Gastrocnemius medialis (tissue), 4 donors: ENCODE measurements around the gene HOMER2. TPM values are rescaled to one million over a fixed set of nuclear protein-coding genes. Genes with fewer than 3 reads are reported as not detected.

Experiments
- ATAC-seq, 2 donors: fragments of 150-250 bp; one replicate each; pipeline ENCODE4 v1.9.1; 2016
- DNase-seq, 2 donors: peaks; one replicate each; pipeline ENCODE4 v3.0.0-alpha.2; 2019
- H3K27ac ChIP-seq, 4 donors: fragments of 200-600 bp; sonication (generic); 1 replicate in 1 of 4; 2 replicates in 3 of 4; pipeline ENCODE4 v1.5.1; 2016 to 2018; ENCODE audit warnings: mild to moderate bottlenecking in 2 of 4, moderate library complexity in 1 of 4
- H3K27me3 ChIP-seq, 3 donors: fragments of 200-600 bp; sonication (generic) in 2 of 3; 1 replicate in 1 of 3; 2 replicates in 2 of 3; pipeline versions ENCODE4 v1.5.1 to v1.6.0; 2016 to 2019; ENCODE audit warnings: mild to moderate bottlenecking in 1 of 3, moderate library complexity in 1 of 3
- H3K36me3 ChIP-seq, 2 donors: fragments of 200-600 bp; sonication (generic) in 1 of 2; one replicate each; pipeline ENCODE4 v1.5.1; 2017 to 2018
- H3K4me1 ChIP-seq, 2 donors: fragments of 200-600 bp; sonication (generic) in 1 of 2; one replicate each; pipeline ENCODE4 v1.5.1; 2016 to 2017; ENCODE audit warnings: mild to moderate bottlenecking in 2 of 2
- H3K4me3 ChIP-seq, 4 donors: fragments of 200-600 bp; sonication (generic) in 3 of 4; 1 replicate in 1 of 4; 2 replicates in 3 of 4; pipeline ENCODE4 v1.5.1; 2016 to 2019; ENCODE audit warnings: mild to moderate bottlenecking in 2 of 4
- H3K9me3 ChIP-seq, 3 donors: fragments of 200-600 bp; sonication (generic) in 2 of 3; 1 replicate in 1 of 3; 2 replicates in 2 of 3; pipeline ENCODE4 v1.5.1; 2016 to 2019
- CTCF ChIP-seq, 5 experiments: fragments of 450-650 bp in 3 of 5; fragments of 200-600 bp in 2 of 5; sonication (generic) in 2 of 5; IDR thresholded peaks in 4 of 5; conservative IDR thresholded peaks in 1 of 5; 1 replicate in 4 of 5; 2 replicates in 1 of 5; pipeline ENCODE4 v1.5.1; 2016 to 2019; ENCODE audit warnings: antibody characterized with exemption in 5 of 5, mild to moderate bottlenecking in 3 of 5, moderate library complexity in 3 of 5
- POLR2A ChIP-seq, 2 donors: fragments of 450-650 bp; IDR thresholded peaks; one replicate each; pipeline ENCODE4 v1.6.1; 2017; ENCODE audit warnings: antibody characterized with exemption in 2 of 2, mild to moderate bottlenecking in 2 of 2, moderate library complexity in 2 of 2
- in situ Hi-C, 4 donors: fragments of 200-750 bp; cut with MboI; loops; one replicate each; pipeline versions ENCODE4 v1.15.0 to v1.8.0; 2017; ENCODE audit warnings: low sequenced_read_pairs in 4 of 4
- intact Hi-C: fragments of 100-400 bp; cut with DNase I; formaldehyde crosslinking; loops from one replicate; pipeline ENCODE4 v1.15.1; 2023; ENCODE audit warnings: low total_unique reads
- total RNA-seq, 4 donors: library from RNA; depleted of rRNA; stranded (reverse); fragments of >200 nt; gene quantifications; one replicate each; pipeline versions ENCODE4 v1.1.0 to v1.2.3, GENCODE V29; 2016

The HOMER2 gene
- total RNA-seq, 4 donors from 2014 or later, result 51.6 to 132 (median 94.5) TPM

- Histone ChIP-seq H3K4me3 (peak overlapping the region in 1 of 4 donors; percentile 13), H3K4me1 (peaks cover 12% of the 10 kb centered on the region in 2 donors), H3K36me3 (peaks cover 0 to 12% of the 10 kb centered on the region in 2 donors), H3K27ac (peak overlapping the region; percentile 51 to 76 (median 62)), H3K27me3 (no peaks in the 10 kb centered on the region), H3K9me3 (no peaks in the 10 kb centered on the region)
- no peak for TF ChIP-seq POLR2A (IDR thresholded peaks at IDR 0.05)
- TF ChIP-seq CTCF (IDR thresholded peaks at IDR 0.05 in 4 of 5, conservative IDR thresholded peaks at IDR 0.05 in 1 of 5), result peak; percentile 68 to 83 (median 79)
- ATAC-seq (peak; percentile 95 to 96), DNase-seq (peak; percentile 84 to 91)
- intact Hi-C loops, result loop anchor here (1.0 to 5.0 kb wide), 3 partner anchors 136 to 257 kb away; partner anchors contain the start of genes RAMAC and TM6SF1
- in situ Hi-C loops, result loop anchor here (5.0 to 10.0 kb wide), 2 partner anchors 152 to 155 kb away; no protein-coding TSS in a partner anchor
Measured at GRCh38 chr15:82849556-82850512, 102.7 kb downstream of the HOMER2 start.

DNA sequence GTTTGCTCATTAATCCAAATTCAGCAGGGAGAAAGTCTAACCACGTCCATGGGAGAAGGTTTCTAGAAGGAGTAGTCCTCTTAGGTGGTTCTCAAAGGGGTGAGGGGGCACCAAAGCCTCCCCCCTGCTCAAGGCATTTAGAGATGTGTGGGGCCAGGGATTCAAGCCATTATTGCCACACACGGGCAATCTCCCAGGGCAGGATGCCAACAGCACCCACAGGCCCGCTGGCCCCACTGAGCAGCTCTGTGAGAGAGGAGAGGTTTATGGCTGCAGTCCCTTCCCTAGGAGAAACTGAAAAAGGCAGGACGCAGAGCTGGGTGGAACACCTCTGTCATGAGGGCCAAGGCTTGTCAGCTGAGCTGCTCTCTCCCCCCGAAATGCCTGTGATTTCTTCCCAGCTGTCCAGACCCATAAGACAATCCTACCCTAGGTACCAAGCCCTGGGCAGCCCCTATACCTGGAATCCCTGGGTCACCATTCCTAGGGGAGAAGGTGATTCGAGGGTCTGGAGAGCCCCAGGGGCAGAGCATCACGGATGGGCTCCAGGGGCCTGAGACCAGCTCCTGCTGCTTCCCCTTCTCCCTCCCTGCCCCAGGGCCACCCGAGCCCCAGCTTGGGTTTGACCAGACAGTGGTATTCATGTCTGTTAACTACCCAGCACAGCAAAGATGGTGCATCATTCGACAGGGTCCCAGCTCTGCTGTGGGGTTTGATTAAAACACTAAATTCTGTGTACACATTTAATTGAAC lies 104.1 kb downstream of the HOMER2 start:
- intact Hi-C loops, result loop anchor here (5.0 kb wide), 1 partner anchor 259 kb away; the partner anchor contains the start of gene TM6SF1
- H3K4me3 ChIP-seq, result no peak overlapping the region
- H3K36me3 ChIP-seq, result peaks cover 0 to 12% of the 10 kb centered on the region in 2 donors
- TF ChIP-seq POLR2A (IDR thresholded peaks at IDR 0.05) (no peak), CTCF (IDR thresholded peaks at IDR 0.05 in 4 of 5, conservative IDR thresholded peaks at IDR 0.05 in 1 of 5) (no peak)
- no peaks in the 10 kb centered on the region for H3K9me3 ChIP-seq
- H3K27me3 ChIP-seq, result no peaks in the 10 kb centered on the region
- no peak for ATAC-seq
- peak overlapping the region in 3 of 4 donors; percentile 54 to 76 (median 70) for H3K27ac ChIP-seq
- H3K4me1 ChIP-seq, result peaks cover 12% of the 10 kb centered on the region in 2 donors
- in situ Hi-C loops, result no loop called here
- DNase-seq, result no peak

DNA sequence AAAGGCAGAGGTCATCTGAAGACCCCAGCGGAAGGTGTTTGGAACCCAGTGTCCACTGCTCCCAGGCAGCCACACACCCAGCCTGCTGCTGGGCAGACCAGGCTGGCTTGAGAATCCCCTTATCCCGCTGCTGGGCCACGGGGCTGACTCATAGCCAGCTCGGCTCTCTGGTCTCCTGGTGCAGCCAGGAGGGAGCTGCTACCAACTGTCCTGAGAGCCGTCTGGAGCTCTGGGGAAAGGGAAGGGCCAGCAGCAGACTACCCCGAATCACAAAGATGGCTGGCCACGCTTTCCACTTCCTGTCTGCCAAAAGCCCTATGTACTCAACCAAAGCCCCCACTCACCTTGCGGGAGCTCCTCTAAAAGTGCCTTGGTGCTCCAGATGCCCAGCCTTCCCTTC lies 104.8 kb downstream of the HOMER2 start:
- no peak for ATAC-seq
- peak overlapping the region in 2 of 4 donors; percentile 18 to 54 for H3K27ac ChIP-seq
- H3K36me3 ChIP-seq, result peaks cover 0 to 9% of the 10 kb centered on the region in 2 donors
- intact Hi-C loops, result loop anchor here (5.0 kb wide), 1 partner anchor 260 kb away; the partner anchor contains the start of gene TM6SF1
- in situ Hi-C loops, result no loop called here
- DNase-seq, result no peak
- H3K27me3 ChIP-seq, result no peaks in the 10 kb centered on the region
- no peak overlapping the region for H3K4me3 ChIP-seq
- TF ChIP-seq POLR2A (IDR thresholded peaks at IDR 0.05), result no peak
- TF ChIP-seq CTCF (IDR thresholded peaks at IDR 0.05 in 4 of 5, conservative IDR thresholded peaks at IDR 0.05 in 1 of 5), result no peak
- peaks cover 12% of the 10 kb centered on the region in 2 donors for H3K4me1 ChIP-seq
- no peaks in the 10 kb centered on the region for H3K9me3 ChIP-seq

GRCh38 chr15:82846621-82847020 lies 105.9 kb downstream of the HOMER2 start:
- Histone ChIP-seq H3K27ac (peak overlapping the region in 1 of 4 donors; percentile 18), H3K9me3 (no peaks in the 10 kb centered on the region), H3K4me1 (peaks cover 12% of the 10 kb centered on the region in 2 donors), H3K36me3 (peaks cover 0 to 5% of the 10 kb centered on the region in 2 donors), H3K4me3 (no peak overlapping the region), H3K27me3 (no peaks in the 10 kb centered on the region)
- intact Hi-C loops (loop anchor here (5.0 kb wide), 1 partner anchor 261 kb away; the partner anchor contains the start of gene TM6SF1), in situ Hi-C loops (no loop called here)
- no peak for ATAC-seq
- TF ChIP-seq CTCF (IDR thresholded peaks at IDR 0.05 in 4 of 5, conservative IDR thresholded peaks at IDR 0.05 in 1 of 5) (no peak), POLR2A (IDR thresholded peaks at IDR 0.05) (no peak)
- no peak for DNase-seq
